Measurements from ENCODE around the gene DEFB123. TPM values are rescaled to one million over a fixed set of nuclear protein-coding genes. Genes with fewer than 3 reads are reported as not detected.

Gene DEFB123
- total and polyA plus RNA-seq, 9 of the 15 experiments (the other 6 are each of a cell fraction or from before 2014, with no cell fraction given) = not detected

DNA sequence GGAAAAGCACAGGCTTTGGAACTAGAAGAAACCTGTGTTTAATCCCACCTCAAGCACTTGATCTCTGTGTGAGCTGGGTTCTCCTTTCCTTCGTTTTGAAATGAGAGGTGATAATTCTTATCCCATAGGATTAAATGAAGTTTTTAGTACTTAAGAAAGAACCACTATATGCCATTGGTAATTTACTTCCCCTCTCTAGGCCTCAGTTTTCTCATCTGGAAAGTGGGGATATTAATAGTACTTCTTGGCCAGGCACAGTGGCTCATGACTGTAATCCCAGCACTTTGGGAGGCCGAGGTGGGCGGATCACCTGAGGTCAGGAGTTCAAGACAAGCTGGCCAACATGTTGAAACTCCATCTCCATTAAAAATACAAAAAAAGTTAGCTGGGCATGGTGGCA lies 48.7 kb downstream of the DEFB123 start (continued):
- TF ChIP-seq TCFL5 (CRISPR knock-in tag; conservative IDR thresholded peaks at IDR 0.05) (no peak), SIN3B (IDR thresholded peaks at IDR 0.05; ENCODE audit: low read depth) (no peak)
- TF ChIP-seq, protein P1, sequence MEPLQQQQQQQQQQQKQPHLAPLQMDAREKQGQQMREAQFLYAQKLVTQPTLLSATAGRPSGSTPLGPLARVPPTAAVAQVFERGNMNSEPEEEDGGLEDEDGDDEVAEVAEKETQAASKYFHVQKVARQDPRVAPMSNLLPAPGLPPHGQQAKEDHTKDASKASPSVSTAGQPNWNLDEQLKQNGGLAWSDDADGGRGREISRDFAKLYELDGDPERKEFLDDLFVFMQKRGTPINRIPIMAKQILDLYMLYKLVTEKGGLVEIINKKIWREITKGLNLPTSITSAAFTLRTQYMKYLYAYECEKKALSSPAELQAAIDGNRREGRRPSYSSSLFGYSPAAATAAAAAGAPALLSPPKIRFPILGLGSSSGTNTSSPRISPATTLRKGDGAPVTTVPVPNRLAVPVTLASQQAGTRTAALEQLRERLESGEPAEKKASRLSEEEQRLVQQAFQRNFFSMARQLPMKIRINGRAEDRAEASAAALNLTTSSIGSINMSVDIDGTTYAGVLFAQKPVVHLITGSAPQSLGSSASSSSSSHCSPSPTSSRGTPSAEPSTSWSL (CRISPR knock-in tag; IDR thresholded peaks at IDR 0.05; ENCODE audit: borderline replicate concordance) = no peak

DNA sequence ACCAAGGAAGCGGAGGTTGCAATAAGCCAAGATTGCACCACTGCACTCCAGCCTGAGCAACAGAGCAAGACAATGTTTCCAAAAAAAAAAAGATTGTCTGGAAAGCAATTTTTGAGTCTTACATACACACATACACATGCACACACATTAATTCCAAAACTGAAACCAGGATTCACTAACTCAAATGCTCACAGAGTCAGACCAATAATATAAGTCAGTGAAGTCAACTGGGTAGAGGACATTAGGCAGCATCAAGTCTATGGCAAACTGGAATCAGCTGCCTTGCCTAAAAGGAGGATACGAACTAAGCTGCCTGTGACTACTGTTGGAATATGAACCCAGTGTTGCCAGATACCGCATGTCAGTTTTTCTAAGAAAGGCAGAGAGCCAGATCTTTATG lies 50.3 kb downstream of the DEFB123 start:
- Histone ChIP-seq H3K9me1 (ENCODE audit: control insufficient read depth, insufficient read depth, low read length) (no peaks in the 10 kb centered on the region), H3K27ac (ENCODE audit: extremely low read depth, low read depth, low read length) (no peak overlapping the region), H3K79me2 (ENCODE audit: control insufficient read depth, insufficient read depth, low read length) (no peaks in the 10 kb centered on the region), H3K4me2 (ENCODE audit: insufficient read depth, low read length) (no peak overlapping the region), H3K4me1 (replicated peaks in 1 of 2; ENCODE audit: control insufficient read depth in 2 of 2, insufficient read depth in 2 of 2, low read length in 2 of 2) (peaks cover 2 to 7% of the 10 kb centered on the region in 2 experiments; a peak in 3 of 5 replicates), H3K4me3 (no peak overlapping the region), H3K9me3 (replicated peaks; ENCODE audit: control insufficient read depth, insufficient read depth, low read depth, low read length) (no peaks in the 10 kb centered on the region), H3K27me3 (ENCODE audit: control insufficient read depth in 2 of 2, insufficient read depth in 2 of 2, low read length in 2 of 2) (peaks cover 4 to 8% of the 10 kb centered on the region in 2 experiments; a peak in 3 of 5 replicates), H2AFZ (ENCODE audit: low read depth, low read length) (no peak overlapping the region), H4K20me1 (replicated peaks; ENCODE audit: control insufficient read depth, insufficient read depth, low read length) (no peaks in the 10 kb centered on the region), H3K36me3 (ENCODE audit: control insufficient read depth, insufficient read depth, low read length) (no peaks in the 10 kb centered on the region), H3K9ac (ENCODE audit: insufficient read depth in 1 of 2, low read depth in 2 of 2, low read length in 2 of 2) (no peak overlapping the region)
- no peak for ATAC-seq
- in situ Hi-C loops (cut with MboI) (loop anchor here (10.0 kb wide), 1 partner anchor 176 kb away; no protein-coding TSS in a partner anchor), intact Hi-C loops (cut with micrococcal nuclease) (no loop called here)
- no peak for FAIRE-seq
- no peak for DNase-seq (ENCODE audit: extremely low read depth in 1 of 4, low spot score in 3 of 4)
- ChIA-PET CTCF (ENCODE audit: low intra/inter-chr PET ratio) (no interaction called here), POLR2A (interaction anchor here (0.6 to 1.3 kb wide), 2 partner anchors 18 to 174 kb away, joined by 3 read pairs; no protein-coding TSS in a partner anchor)
- TF ChIP-seq NR2C1 (IDR thresholded peaks at IDR 0.05) (no peak), NR2C1 (tag; IDR thresholded peaks at IDR 0.05) (no peak), ZFP30 (CRISPR knock-in tag; IDR thresholded peaks at IDR 0.05; ENCODE audit: borderline replicate concordance) (no peak)
- 13% methylated on average over 3 of the region's 3 CpGs for WGBS (ENCODE audit: insufficient coverage, low coverage, missing lambda C conversion rate)
- no TSS peak for BruUV-seq (replicated peaks)

Data from K562 (cell line).